K562 (cell line): Measurements from ENCODE around the gene SDK1. TPM values are rescaled to one million over a fixed set of nuclear protein-coding genes. Genes with fewer than 3 reads are reported as not detected.

Source experiments
- ATAC-seq: fragments of 200-7000 bp; cut with Tn5 transposase; 3 replicates; pipeline ENCODE4 v1.9.1; 2020; ENCODE audit warnings: moderate library complexity
- BruUV-seq: library from RNA; stranded (reverse); fragments of 400-500 nt; replicated peaks from 2 replicates; lab custom pipeline; 2021; lab: Mats Ljungman, UMichigan
- CTCF ChIA-PET: fragments of 300-600 bp; formaldehyde crosslinking; extraction: SDS; loops from one replicate; lab custom pipeline; 2021; ENCODE audit warnings: low intra/inter-chr PET ratio; lab: Yijun Ruan, JAX
- POLR2A ChIA-PET: fragments of 300-600, 350-650 bp; sonication (Branson Sonifier 250); formaldehyde crosslinking; extraction: SDS; loops from one replicate; lab custom pipeline; 2021; ENCODE audit warnings: antibody characterized with exemption, inconsistent platforms; lab: Yijun Ruan, JAX
- DNase-seq, 4 experiments: peaks; one replicate each; pipeline versions ENCODE4 v3.0.0 to v3.0.0-alpha.2; 2011 to 2018; ENCODE audit warnings: low spot score in 3 of 4, mixed read lengths in 3 of 4; ENCODE audit errors: extremely low read depth in 1 of 4
- FAIRE-seq: peaks from 2 replicates; lab custom pipeline; 2011; peaks lifted over from hg19 to GRCh38; lab: Jason Lieb, UNC
- H2AFZ ChIP-seq: 2 replicates; pipeline ENCODE4 v1.6.0; 2011; ENCODE audit warnings: low read depth, low read length, control low read depth, inconsistent platforms
- H3K27ac ChIP-seq: fragments of 200-600 bp; 3 replicates; pipeline ENCODE4 v1.8.0; 2011; ENCODE audit warnings: low read depth, mild to moderate bottlenecking, control low read depth, inconsistent platforms, low read length, moderate library complexity, mixed read lengths; ENCODE audit errors: extremely low read depth
- H3K27me3 ChIP-seq, 2 experiments: fragments of 300-600 bp in 1 of 2; 2 replicates in 1 of 2; 3 replicates in 1 of 2; pipeline versions ENCODE4 v1.6.0 to v1.8.0; 2011; ENCODE audit warnings: inconsistent platforms in 2 of 2, low read length in 2 of 2, mild to moderate bottlenecking in 1 of 2, mixed read lengths in 1 of 2, moderate library complexity in 1 of 2; ENCODE audit not compliant: control insufficient read depth in 2 of 2, insufficient read depth in 2 of 2
- H3K36me3 ChIP-seq: fragments of 300-600 bp; 3 replicates; pipeline ENCODE4 v1.8.0; 2011; ENCODE audit warnings: mild to moderate bottlenecking, low read length, inconsistent platforms; ENCODE audit not compliant: control insufficient read depth, insufficient read depth
- H3K4me1 ChIP-seq, 2 experiments: fragments of 200-600 bp in 1 of 2; replicated peaks in 1 of 2; 2 replicates in 1 of 2; 3 replicates in 1 of 2; pipeline versions ENCODE4 v1.5.1 to v1.8.0; 2011; ENCODE audit warnings: inconsistent platforms in 2 of 2, low read length in 2 of 2, mild to moderate bottlenecking in 1 of 2, mixed read lengths in 1 of 2, moderate library complexity in 1 of 2; ENCODE audit not compliant: control insufficient read depth in 2 of 2, insufficient read depth in 2 of 2
- H3K4me2 ChIP-seq: 2 replicates; pipeline ENCODE4 v1.6.1; 2011; ENCODE audit warnings: low read length, control low read depth, inconsistent platforms, mixed read lengths; ENCODE audit not compliant: insufficient read depth
- H3K4me3 ChIP-seq: fragments of 200-600 bp; sonication (generic), shearing (Covaris generic); 2 replicates; pipeline ENCODE4 v1.5.1; 2016; ENCODE audit warnings: control low read depth, inconsistent platforms
- H3K79me2 ChIP-seq: fragments of 200-600 bp; 3 replicates; pipeline ENCODE4 v1.8.0; 2011; ENCODE audit warnings: low read length, inconsistent platforms; ENCODE audit not compliant: control insufficient read depth, insufficient read depth
- H3K9ac ChIP-seq, 2 experiments: 2 replicates each; pipeline versions ENCODE4 v1.6.0 to v1.6.1; 2011; ENCODE audit warnings: low read depth in 2 of 2, low read length in 2 of 2, control low read depth in 1 of 2, inconsistent platforms in 1 of 2, mild to moderate bottlenecking in 1 of 2, mixed read lengths in 1 of 2; ENCODE audit not compliant: insufficient read depth in 1 of 2
- H3K9me1 ChIP-seq: one replicate; pipeline ENCODE4 v1.6.0; 2011; ENCODE audit warnings: inconsistent platforms, mild to moderate bottlenecking, low read length, moderate library complexity; ENCODE audit not compliant: control insufficient read depth, insufficient read depth
- H3K9me3 ChIP-seq: replicated peaks from 2 replicates; pipeline ENCODE4 v1.5.1; 2011; ENCODE audit warnings: low read depth, low read length, inconsistent platforms; ENCODE audit not compliant: control insufficient read depth, insufficient read depth
- H4K20me1 ChIP-seq: replicated peaks from 2 replicates; pipeline ENCODE4 v1.6.1; 2011; ENCODE audit warnings: low read length, inconsistent platforms, mixed read lengths; ENCODE audit not compliant: control insufficient read depth, insufficient read depth
- CCNT2 ChIP-seq: IDR thresholded peaks from 2 replicates; pipeline ENCODE4 v1.6.1; 2011; ENCODE audit warnings: borderline replicate concordance, low read depth, mild to moderate bottlenecking, moderate library complexity, mixed read lengths, low read length; ENCODE audit not compliant: insufficient read length; ENCODE audit errors: extremely low read depth
- CREBBP ChIP-seq: IDR thresholded peaks from one replicate; pipeline ENCODE4 v1.6.1; 2012; ENCODE audit warnings: low read depth, mild to moderate bottlenecking, control low read depth, inconsistent platforms, low read length
- EGR1 ChIP-seq: fragments of 450-650 bp; conservative IDR thresholded peaks from 2 replicates; pipeline ENCODE4 v1.6.1; 2017; ENCODE audit warnings: mild to moderate bottlenecking
- ELF1 ChIP-seq: fragments of 200-800 bp; sonication (Bioruptor generic); IDR thresholded peaks from 2 replicates; pipeline ENCODE4 v1.6.1; 2016; ENCODE audit warnings: missing genetic modification characterization, missing compliant biosample characterization
- ILF3 ChIP-seq: fragments of 450-650 bp; IDR thresholded peaks from 2 replicates; pipeline ENCODE4 v1.6.1; 2018; ENCODE audit warnings: antibody characterized with exemption, mild to moderate bottlenecking, moderate library complexity, borderline replicate concordance
- JUND ChIP-seq, 2 experiments: IDR thresholded peaks; 2 replicates in 1 of 2; 3 replicates in 1 of 2; pipeline ENCODE4 v1.6.1; 2011; ENCODE audit warnings: borderline replicate concordance in 2 of 2, low read depth in 2 of 2, low read length in 2 of 2, improper control_type of control experiment in 1 of 2, missing biosample characterization in 1 of 2, missing genetic modification characterization in 1 of 2, missing genetic modification reagents in 1 of 2
- MTA2 ChIP-seq: fragments of 450-650 bp; IDR thresholded peaks from 2 replicates; pipeline ENCODE4 v1.6.1; 2016; ENCODE audit warnings: low read depth
- SLC30A9 ChIP-seq: fragments of 250-450 bp; sonication (Bioruptor Pico); IDR thresholded peaks from 2 replicates; pipeline ENCODE4 v1.8.0; 2022; ENCODE audit warnings: mild to moderate bottlenecking, moderate library complexity
- TARDBP ChIP-seq: fragments of 450-650 bp; IDR thresholded peaks from 2 replicates; pipeline ENCODE4 v1.6.1; 2016
- THRAP3 ChIP-seq: fragments of 450-650 bp; IDR thresholded peaks from 2 replicates; pipeline ENCODE4 v1.6.1; 2016; ENCODE audit warnings: mild to moderate bottlenecking, inconsistent platforms, borderline replicate concordance
- ZC3H11A ChIP-seq: IDR thresholded peaks from 2 replicates; pipeline ENCODE4 v1.6.1; 2012; ENCODE audit warnings: low read depth, low read length, improper control_type of control experiment
- ZC3H4 ChIP-seq: sonication (generic); formaldehyde crosslinking; IDR thresholded peaks from 2 replicates; pipeline ENCODE4 v1.9.0; 2021; ENCODE audit warnings: missing genetic modification reagents, borderline replicate concordance
- WGBS: fragments of 100-300 bp; shearing (Covaris generic); methylation state at CpG from one replicate; pipeline ENCODE4 v1.1.6; 2016; ENCODE audit warnings: low coverage, mixed read lengths; ENCODE audit not compliant: insufficient coverage; ENCODE audit errors: missing lambda C conversion rate; 5-methylcytosine and 5-hydroxymethylcytosine counted together
- in situ Hi-C: fragments of 300-500 bp; cut with MboI; formaldehyde crosslinking; loops from 4 replicates; pipeline ENCODE4 v1.15.0; 2018; ENCODE audit warnings: inconsistent platforms, mixed read lengths
- intact Hi-C: fragments of 100-400 bp; cut with micrococcal nuclease; formaldehyde crosslinking; loops from 2 replicates; pipeline ENCODE4 v1.14.2; 2022
- polyA plus RNA-seq, 8 experiments: library from polyadenylated mRNA; depleted of rRNA in 4 of 8; stranded (reverse) in 5 of 8; unstranded in 3 of 8; fragments of >200 nt; fragmentation: Nextera tagmentation in 2 of 8; fragmentation: Illumina TruSeq in 1 of 8; extraction: Ambion mirVana in 2 of 8; extraction: Trizol in 1 of 8; gene quantifications; 2 replicates each; pipeline versions ENCODE4 v1.2.1 to v1.2.3, GENCODE V29; 2011 to 2014; ENCODE audit warnings: inconsistent platforms in 1 of 8, missing spikeins in 1 of 8
- total RNA-seq, 7 experiments: library from RNA; depleted of rRNA in 6 of 7; stranded (reverse); fragments of >200 nt in 6 of 7; fragmentation: Illumina TruSeq in 2 of 7; extraction: Trizol in 2 of 7; gene quantifications; 2 replicates each; pipeline versions ENCODE4 v1.2.1 to v1.2.3, GENCODE V29; 2011 to 2021; ENCODE audit warnings: low replicate concordance in 1 of 7
- TF ChIP-seq, protein P1 (sequence below): fragments of 250-450 bp; sonication (Bioruptor Pico); IDR thresholded peaks from 2 replicates; pipeline ENCODE4 v1.5.0; 2020; ENCODE audit warnings: mild to moderate bottlenecking

Gene SDK1
- total and polyA plus RNA-seq, 9 of the 15 experiments (the other 6 are each of a cell fraction or from before 2014, with no cell fraction given): 0.16 TPM; not detected in 8

DNA sequence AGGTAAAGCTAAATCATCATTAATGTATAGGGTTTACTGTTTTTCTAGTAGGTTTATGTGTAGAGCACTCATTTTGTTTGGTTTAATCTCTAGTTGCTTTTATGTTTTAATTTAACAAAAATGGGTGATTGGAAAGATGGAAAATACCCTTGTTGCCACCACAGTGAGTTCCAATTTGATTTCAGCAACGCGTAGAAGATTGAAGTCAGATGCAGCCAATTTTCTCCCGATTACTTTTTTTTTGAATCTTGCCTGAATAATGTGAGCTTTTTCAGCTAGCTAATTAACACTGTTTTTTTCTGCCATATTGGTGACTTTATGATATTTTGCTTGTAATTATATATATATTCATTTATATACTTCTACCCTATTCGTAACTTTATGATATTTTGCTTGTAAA lies 293.8 kb downstream of the SDK1 start:
- Histone ChIP-seq H4K20me1 (no peaks in the 10 kb centered on the region), H3K27ac (no peak overlapping the region), H3K36me3 (no peaks in the 10 kb centered on the region), H3K27me3 (peaks cover 0 to 14% of the 10 kb centered on the region in 2 experiments; a peak in 1 of 5 replicates), H3K4me1 (no peaks in the 10 kb centered on the region), H3K4me3 (no peak overlapping the region), H3K9me1 (no peaks in the 10 kb centered on the region), H3K9ac (no peak overlapping the region), H2AFZ (no peak overlapping the region), H3K9me3 (no peaks in the 10 kb centered on the region), H3K4me2 (no peak overlapping the region), H3K79me2 (no peaks in the 10 kb centered on the region)
- FAIRE-seq (no peak), DNase-seq (no peak), ATAC-seq (no peak)
- BruUV-seq: no TSS peak
- no peak for TF ChIP-seq ZC3H4 (CRISPR knock-in tag)
- TF ChIP-seq TARDBP: no peak
- TF ChIP-seq, protein P1, sequence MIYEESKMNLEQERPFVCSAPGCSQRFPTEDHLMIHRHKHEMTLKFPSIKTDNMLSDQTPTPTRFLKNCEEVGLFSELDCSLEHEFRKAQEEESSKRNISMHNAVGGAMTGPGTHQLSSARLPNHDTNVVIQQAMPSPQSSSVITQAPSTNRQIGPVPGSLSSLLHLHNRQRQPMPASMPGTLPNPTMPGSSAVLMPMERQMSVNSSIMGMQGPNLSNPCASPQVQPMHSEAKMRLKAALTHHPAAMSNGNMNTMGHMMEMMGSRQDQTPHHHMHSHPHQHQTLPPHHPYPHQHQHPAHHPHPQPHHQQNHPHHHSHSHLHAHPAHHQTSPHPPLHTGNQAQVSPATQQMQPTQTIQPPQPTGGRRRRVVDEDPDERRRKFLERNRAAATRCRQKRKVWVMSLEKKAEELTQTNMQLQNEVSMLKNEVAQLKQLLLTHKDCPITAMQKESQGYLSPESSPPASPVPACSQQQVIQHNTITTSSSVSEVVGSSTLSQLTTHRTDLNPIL (CRISPR knock-in tag): no peak
- no peak for TF ChIP-seq JUND (IDR thresholded peaks at IDR 0.05; ENCODE audit: borderline replicate concordance, low read depth, low read length)
- no peak for TF ChIP-seq JUND (tag; IDR thresholded peaks at IDR 0.05; ENCODE audit: borderline replicate concordance, low read depth, low read length)
- TF ChIP-seq CCNT2: no peak
- no peak for TF ChIP-seq SLC30A9
- no peak for TF ChIP-seq ILF3
- TF ChIP-seq THRAP3: no peak
- no peak for TF ChIP-seq ZC3H11A
- no peak for TF ChIP-seq CREBBP
- TF ChIP-seq ELF1 (tag): no peak
- TF ChIP-seq EGR1: no peak
- no peak for TF ChIP-seq MTA2
- CTCF ChIA-PET: no interaction called here
- in situ Hi-C loops: no loop called here
- intact Hi-C loops: no loop called here
- 50% methylated on average over 4 of the region's 4 CpGs for WGBS
- POLR2A ChIA-PET: no interaction called here
